GM23248 (cell line): ENCODE measurements around the gene HOXB3. TPM values are rescaled to one million over a fixed set of nuclear protein-coding genes. Genes with fewer than 3 reads are reported as not detected.

Experiments
- DNase-seq: peaks from one replicate; pipeline ENCODE4 v3.0.0-alpha.2; 2015
- H2AFZ ChIP-seq: fragments of 200-600 bp; sonication (generic); 2 replicates; pipeline ENCODE4 v1.6.1; 2016; ENCODE audit warnings: antibody characterized with exemption
- H3F3A ChIP-seq: fragments of 200-600 bp; sonication (generic); 2 replicates; pipeline ENCODE4 v1.6.1; 2016; ENCODE audit warnings: mild to moderate bottlenecking, antibody characterized with exemption, mixed run types; ENCODE audit not compliant: insufficient read depth
- H3K27ac ChIP-seq: fragments of 200-600 bp; sonication (generic); 2 replicates; pipeline ENCODE4 v1.5.1; 2016; ENCODE audit warnings: mild to moderate bottlenecking
- H3K27me3 ChIP-seq: fragments of 200-600 bp; sonication (generic); replicated peaks from 2 replicates; pipeline ENCODE4 v1.6.1; 2016; ENCODE audit warnings: mild to moderate bottlenecking; ENCODE audit not compliant: insufficient read depth
- H3K36me3 ChIP-seq: fragments of 200-600 bp; sonication (generic); 2 replicates; pipeline ENCODE4 v1.6.1; 2016; ENCODE audit warnings: low read depth, mild to moderate bottlenecking
- H3K4me1 ChIP-seq: fragments of 200-600 bp; sonication (generic); 2 replicates; pipeline ENCODE4 v1.6.1; 2016; ENCODE audit warnings: mild to moderate bottlenecking; ENCODE audit not compliant: insufficient read depth
- H3K4me2 ChIP-seq: fragments of 200-600 bp; sonication (generic); one replicate; pipeline ENCODE4 v1.6.1; 2016; ENCODE audit warnings: mild to moderate bottlenecking; ENCODE audit not compliant: unreplicated experiment
- H3K4me3 ChIP-seq: fragments of 200-600 bp; sonication (generic); 2 replicates; pipeline ENCODE4 v1.5.1; 2016; ENCODE audit warnings: mild to moderate bottlenecking
- H3K79me2 ChIP-seq: fragments of 200-600 bp; sonication (generic); 2 replicates; pipeline ENCODE4 v1.6.1; 2016; ENCODE audit warnings: mild to moderate bottlenecking; ENCODE audit not compliant: insufficient read depth
- H3K9ac ChIP-seq: fragments of 200-600 bp; sonication (generic); 2 replicates; pipeline ENCODE4 v1.6.1; 2016; ENCODE audit warnings: mild to moderate bottlenecking
- H3K9me2 ChIP-seq: fragments of 200-600 bp; sonication (generic); 2 replicates; pipeline ENCODE4 v1.6.1; 2016; ENCODE audit warnings: mixed run types, mild to moderate bottlenecking, moderate library complexity; ENCODE audit not compliant: insufficient read depth
- H3K9me3 ChIP-seq: fragments of 200-600 bp; sonication (generic); one replicate; pipeline ENCODE4 v1.6.1; 2017; ENCODE audit warnings: low read depth
- H4K20me1 ChIP-seq: fragments of 200-600 bp; sonication (generic); 2 replicates; pipeline ENCODE4 v1.6.0; 2016; ENCODE audit not compliant: insufficient read depth
- EZH2 ChIP-seq: fragments of 200-600 bp; sonication (generic); IDR thresholded peaks from 2 replicates; pipeline ENCODE4 v1.6.1; 2018; ENCODE audit warnings: antibody characterized with exemption, mild to moderate bottlenecking; ENCODE audit not compliant: insufficient read depth, poor library complexity, severe bottlenecking
- EZH2phosphoT487 ChIP-seq: fragments of 200-600 bp; sonication (generic); IDR thresholded peaks from 2 replicates; pipeline ENCODE4 v1.6.1; 2018; ENCODE audit warnings: antibody characterized with exemption, moderate library complexity, mild to moderate bottlenecking, low read depth; ENCODE audit not compliant: insufficient read depth
- WGBS, 2 experiments: methylation state at CpG; one replicate each; pipeline ENCODE4 v1.1.6; 2015 to 2017; ENCODE audit warnings: low lambda C conversion rate in 2 of 2, low coverage in 1 of 2; ENCODE audit errors: missing lambda C conversion rate in 2 of 2; 5-methylcytosine and 5-hydroxymethylcytosine counted together
- in situ Hi-C: fragments of 300-500 bp; cut with MboI; formaldehyde crosslinking; loops from 2 replicates; pipeline ENCODE4 v1.15.0; 2020
- polyA plus RNA-seq: library from polyadenylated mRNA; unstranded; fragments of >200 nt; fragmentation: Nextera tagmentation; extraction: Ambion mirVana; gene quantifications from 2 replicates; pipeline ENCODE4 v1.2.1, GENCODE V29; 2016
- total RNA-seq: library from RNA; depleted of rRNA; stranded (reverse); fragments of >200 nt; shearing (Covaris generic); gene quantifications from 2 replicates; pipeline ENCODE4 v1.2.3, GENCODE V29; 2014

The HOXB3 gene
- total and polyA plus RNA-seq, 2 experiments from 2014 or later: 1.9 to 2.4 TPM

GRCh38 chr17:48541577-48542113 lies 48.4 kb downstream of the HOXB3 start:
- peak overlapping the region; percentile 95 for H3K4me3 ChIP-seq
- H3F3A ChIP-seq: peaks cover 42% of the 10 kb centered on the region
- H3K27ac ChIP-seq: peak overlapping the region; percentile 96
- in situ Hi-C loops: no loop called here
- H3K9me3 ChIP-seq: no peaks in the 10 kb centered on the region
- no peaks in the 10 kb centered on the region for H3K36me3 ChIP-seq
- peaks cover 69% of the 10 kb centered on the region for H3K79me2 ChIP-seq
- peaks cover 40% of the 10 kb centered on the region for H3K4me1 ChIP-seq
- TF ChIP-seq EZH2phosphoT487: no peak
- no peak for TF ChIP-seq EZH2
- DNase-seq: peak; percentile 88
- H3K9ac ChIP-seq: peak overlapping the region; percentile 99
- peak overlapping the region; percentile 93 for H3K4me2 ChIP-seq
- H4K20me1 ChIP-seq: no peaks in the 10 kb centered on the region
- peak overlapping the region; percentile 83 for H2AFZ ChIP-seq
- WGBS, 2 experiments: 0 to 3% methylated on average over 25 to 36 of the region's 36 CpGs
- H3K27me3 ChIP-seq: no peaks in the 10 kb centered on the region
- H3K9me2 ChIP-seq: no peaks in the 10 kb centered on the region

DNA sequence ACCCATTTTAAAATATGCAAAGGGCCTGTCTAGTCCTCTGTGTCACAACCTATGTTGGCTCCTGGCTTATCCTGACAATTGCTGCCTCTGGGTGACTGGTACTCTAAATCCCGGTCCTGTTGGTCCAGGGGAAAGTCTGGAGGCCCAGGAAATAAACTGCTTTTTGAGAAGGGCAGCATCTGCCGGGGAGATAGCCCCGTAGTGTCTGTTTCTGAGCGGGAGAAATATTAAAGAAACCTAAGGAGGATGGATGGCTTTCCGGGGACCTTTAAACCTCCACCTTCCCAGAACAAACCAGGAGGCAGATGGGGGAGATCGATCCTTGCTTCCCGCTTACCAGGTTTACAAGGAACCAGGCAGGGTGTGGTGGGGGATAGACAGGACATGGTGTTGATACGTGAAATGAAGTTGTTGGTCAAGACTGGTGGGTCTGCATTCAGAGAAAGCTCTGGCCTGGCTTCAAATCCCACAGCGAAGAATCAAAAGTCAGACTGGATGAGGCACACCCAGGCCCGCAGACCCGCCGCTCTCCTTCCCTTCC lies 48.9 kb downstream of the HOXB3 start:
- Histone ChIP-seq H3K4me2 (peak overlapping the region; percentile 93), H3K4me1 (peaks cover 36% of the 10 kb centered on the region), H2AFZ (peak overlapping the region; percentile 83), H3K79me2 (peaks cover 68% of the 10 kb centered on the region), H3F3A (peaks cover 37% of the 10 kb centered on the region), H3K9ac (peak overlapping the region; percentile 99), H3K4me3 (peak overlapping the region; percentile 95), H3K27ac (peak overlapping the region; percentile 96), H3K27me3 (no peaks in the 10 kb centered on the region), H3K36me3 (no peaks in the 10 kb centered on the region), H3K9me2 (no peaks in the 10 kb centered on the region), H4K20me1 (no peaks in the 10 kb centered on the region), H3K9me3 (no peaks in the 10 kb centered on the region)
- 33 to 39% methylated on average over 11 to 12 of the region's 12 CpGs for WGBS, 2 experiments
- peak; percentile 37 for DNase-seq
- TF ChIP-seq EZH2phosphoT487: no peak
- TF ChIP-seq EZH2: no peak
- in situ Hi-C loops: no loop called here

DNA sequence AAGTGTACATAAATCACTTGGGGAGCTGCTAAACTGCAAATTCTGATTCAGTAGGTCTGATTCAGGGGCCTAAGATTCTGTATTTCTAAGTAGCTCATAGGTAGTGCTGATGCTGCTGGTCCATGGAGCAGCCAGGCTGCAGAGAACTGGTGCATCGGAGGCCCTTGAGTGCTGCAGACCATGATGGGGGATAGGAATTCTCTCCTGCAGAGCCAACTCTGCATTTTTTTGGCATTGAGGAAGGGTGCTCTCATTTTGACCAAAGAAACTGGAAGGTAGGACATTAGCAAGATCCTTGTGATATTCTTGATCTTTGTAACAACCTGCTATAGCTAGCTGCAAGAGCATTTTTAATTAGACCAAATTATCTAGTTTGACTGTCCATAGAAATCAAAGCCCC lies 49.8 kb downstream of the HOXB3 start:
- no peak overlapping the region for H3K4me3 ChIP-seq
- no peak overlapping the region; the same call in 1 of the 2 replicates for H3K9ac ChIP-seq
- no peaks in the 10 kb centered on the region for H3K9me2 ChIP-seq
- WGBS, 2 experiments: 96 to 100% methylated on average over 1 of the region's 1 CpG
- H4K20me1 ChIP-seq: no peaks in the 10 kb centered on the region
- TF ChIP-seq EZH2phosphoT487 (no peak), EZH2 (no peak)
- DNase-seq: no peak
- H3K4me2 ChIP-seq: no peak overlapping the region
- H2AFZ ChIP-seq: no peak overlapping the region
- H3K27me3 ChIP-seq: no peaks in the 10 kb centered on the region
- peaks cover 28% of the 10 kb centered on the region for H3F3A ChIP-seq
- no peaks in the 10 kb centered on the region for H3K36me3 ChIP-seq
- no peaks in the 10 kb centered on the region for H3K9me3 ChIP-seq
- no peak overlapping the region for H3K27ac ChIP-seq
- in situ Hi-C loops: no loop called here
- H3K79me2 ChIP-seq: peaks cover 59% of the 10 kb centered on the region
- H3K4me1 ChIP-seq: peaks cover 27% of the 10 kb centered on the region

- Histone ChIP-seq H3F3A (peaks cover 26% of the 10 kb centered on the region), H3K4me2 (peak overlapping the region; percentile 23), H3K4me1 (peaks cover 23% of the 10 kb centered on the region), H3K27ac (peak overlapping the region; percentile 63), H3K4me3 (no peak overlapping the region), H4K20me1 (no peaks in the 10 kb centered on the region), H3K9me3 (no peaks in the 10 kb centered on the region), H2AFZ (no peak overlapping the region), H3K79me2 (peaks cover 48% of the 10 kb centered on the region), H3K36me3 (no peaks in the 10 kb centered on the region), H3K9me2 (no peaks in the 10 kb centered on the region), H3K27me3 (no peaks in the 10 kb centered on the region), H3K9ac (no peak overlapping the region)
- in situ Hi-C loops: no loop called here
- peak; percentile 89 for DNase-seq
- no peak for TF ChIP-seq EZH2phosphoT487
- no peak for TF ChIP-seq EZH2
- WGBS, 2 experiments: 22 to 23% methylated on average over 4 of the region's 4 CpGs
Observed at GRCh38 chr17:48539177-48539576, 50.9 kb downstream of the HOXB3 start.
